RWPE2 (cell line): ENCODE results near the gene FAM161A.
A peak's percentile ranks its signal among the peaks of the same experiment; 100 is the strongest.
"Not testable (repeated sequence)": the region's sequence is repeated elsewhere in the genome, so short reads cannot be mapped to it uniquely, and the experiment has no call there.

ENCODE experiments used
- ATAC-seq: fragments of 200-7000 bp; cut with Tn5 transposase; 3 replicates; pipeline ENCODE4 v1.9.1; 2021; ENCODE audit warnings: low read depth
- DNase-seq: peaks from one replicate; pipeline ENCODE4 v3.0.0-alpha.2; 2020; ENCODE audit warnings: low spot score
- H3K27ac ChIP-seq: fragments of 450-650 bp; 2 replicates; pipeline ENCODE4 v1.5.1; 2017; ENCODE audit warnings: mild to moderate bottlenecking; ENCODE audit not compliant: poor library complexity, severe bottlenecking
- H3K27me3 ChIP-seq: fragments of 250-450 bp; sonication (Bioruptor Pico); 2 replicates; pipeline ENCODE4 v1.5.1; 2021; ENCODE audit warnings: mild to moderate bottlenecking, moderate library complexity; ENCODE audit not compliant: insufficient read depth, poor library complexity, severe bottlenecking
- H3K36me3 ChIP-seq: fragments of 250-450 bp; sonication (Bioruptor Pico); 2 replicates; pipeline ENCODE4 v1.5.1; 2020; ENCODE audit warnings: low read depth, mild to moderate bottlenecking, moderate library complexity
- H3K4me1 ChIP-seq: fragments of 250-450 bp; sonication (Bioruptor Pico); 2 replicates; pipeline ENCODE4 v1.5.1; 2021; ENCODE audit warnings: mild to moderate bottlenecking, moderate library complexity; ENCODE audit not compliant: insufficient read depth, poor library complexity, severe bottlenecking
- H3K4me3 ChIP-seq: fragments of 250-450 bp; sonication (Bioruptor Pico); 2 replicates; pipeline ENCODE4 v1.5.1; 2021; ENCODE audit warnings: mild to moderate bottlenecking, moderate library complexity; ENCODE audit not compliant: severe bottlenecking
- H3K9me3 ChIP-seq: fragments of 250-450 bp; sonication (Bioruptor Pico); 2 replicates; pipeline ENCODE4 v1.5.1; 2021; ENCODE audit warnings: mild to moderate bottlenecking, moderate library complexity; ENCODE audit not compliant: severe bottlenecking
- TF ChIP-seq, protein P1 (sequence below): fragments of 450-650 bp; IDR thresholded peaks from one replicate; pipeline ENCODE4 v1.5.1; 2017; ENCODE audit warnings: mild to moderate bottlenecking, moderate library complexity; ENCODE audit not compliant: poor library complexity, severe bottlenecking

The FAM161A gene

DNA sequence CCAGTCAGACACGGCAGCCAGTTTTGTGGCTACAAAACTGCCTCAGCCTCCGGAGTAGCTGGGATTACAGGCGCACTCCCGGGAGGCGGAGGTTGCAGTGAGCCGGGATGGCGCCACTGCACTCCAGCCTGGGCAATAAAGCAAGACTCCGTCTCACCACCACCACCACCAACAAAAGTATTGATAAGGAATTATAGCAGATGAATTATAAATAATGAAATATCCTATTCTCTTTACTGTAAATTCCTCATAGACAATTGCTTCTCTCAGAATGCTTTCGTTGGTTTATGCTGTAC, 1.4 kb upstream of the FAM161A start:
- Histone ChIP-seq H3K9me3 (no peaks in the 10 kb centered on the region), H3K27me3 (no peaks in the 10 kb centered on the region), H3K4me3 (peak overlapping the region; percentile 65), H3K27ac (peak overlapping the region; percentile 57), H3K36me3 (no peaks in the 10 kb centered on the region), H3K4me1 (no peaks in the 10 kb centered on the region)
- ATAC-seq = peak; percentile 1; the same call in 1 of the 3 replicates
- no peak for DNase-seq
- TF ChIP-seq, protein P1, sequence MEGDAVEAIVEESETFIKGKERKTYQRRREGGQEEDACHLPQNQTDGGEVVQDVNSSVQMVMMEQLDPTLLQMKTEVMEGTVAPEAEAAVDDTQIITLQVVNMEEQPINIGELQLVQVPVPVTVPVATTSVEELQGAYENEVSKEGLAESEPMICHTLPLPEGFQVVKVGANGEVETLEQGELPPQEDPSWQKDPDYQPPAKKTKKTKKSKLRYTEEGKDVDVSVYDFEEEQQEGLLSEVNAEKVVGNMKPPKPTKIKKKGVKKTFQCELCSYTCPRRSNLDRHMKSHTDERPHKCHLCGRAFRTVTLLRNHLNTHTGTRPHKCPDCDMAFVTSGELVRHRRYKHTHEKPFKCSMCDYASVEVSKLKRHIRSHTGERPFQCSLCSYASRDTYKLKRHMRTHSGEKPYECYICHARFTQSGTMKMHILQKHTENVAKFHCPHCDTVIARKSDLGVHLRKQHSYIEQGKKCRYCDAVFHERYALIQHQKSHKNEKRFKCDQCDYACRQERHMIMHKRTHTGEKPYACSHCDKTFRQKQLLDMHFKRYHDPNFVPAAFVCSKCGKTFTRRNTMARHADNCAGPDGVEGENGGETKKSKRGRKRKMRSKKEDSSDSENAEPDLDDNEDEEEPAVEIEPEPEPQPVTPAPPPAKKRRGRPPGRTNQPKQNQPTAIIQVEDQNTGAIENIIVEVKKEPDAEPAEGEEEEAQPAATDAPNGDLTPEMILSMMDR = no peak

DNA sequence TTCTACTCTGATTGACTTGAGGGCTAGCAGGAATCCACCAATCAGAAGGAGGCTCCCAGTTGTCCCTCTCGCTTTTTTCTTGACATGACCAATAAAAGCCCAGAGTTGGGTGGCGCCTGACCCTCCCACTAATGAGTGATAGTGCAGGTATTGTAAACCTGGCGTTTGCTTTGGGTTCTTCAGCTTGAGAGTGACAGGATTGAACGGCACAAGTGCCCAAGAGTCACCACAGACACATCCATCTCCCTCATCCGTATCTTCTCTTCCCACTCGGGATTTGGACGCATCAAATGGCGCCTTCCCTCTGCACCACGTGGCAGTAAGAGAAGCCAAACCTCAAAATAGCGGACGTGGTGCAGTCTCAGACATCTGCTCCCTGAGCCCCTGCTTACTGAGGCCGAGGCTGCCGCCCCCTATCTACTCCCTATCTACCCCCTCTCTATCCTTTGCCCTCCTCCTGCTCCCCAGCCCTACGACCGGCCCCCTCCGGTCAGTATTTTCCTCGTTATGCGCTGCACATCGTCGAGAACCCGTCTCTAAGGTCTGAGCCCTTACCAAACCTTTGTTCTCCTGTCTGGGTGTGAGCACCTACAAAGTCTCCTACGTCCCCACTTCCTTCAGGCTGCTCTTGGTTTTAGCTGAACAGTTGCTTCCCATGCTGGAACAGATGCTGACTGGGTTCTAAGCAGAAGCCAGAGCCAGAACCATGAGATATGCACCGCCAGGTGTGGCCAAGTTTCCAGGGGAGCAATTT, 881 bp upstream of the FAM161A start:
- Histone ChIP-seq H3K27ac (peak overlapping the region; percentile 57), H3K4me1 (no peaks in the 10 kb centered on the region), H3K27me3 (no peaks in the 10 kb centered on the region), H3K36me3 (no peaks in the 10 kb centered on the region), H3K9me3 (no peaks in the 10 kb centered on the region), H3K4me3 (peak overlapping the region; percentile 65)
- TF ChIP-seq, protein P1 = no peak
- ATAC-seq = peak; percentile 88
- DNase-seq = peak; percentile 92

DNA sequence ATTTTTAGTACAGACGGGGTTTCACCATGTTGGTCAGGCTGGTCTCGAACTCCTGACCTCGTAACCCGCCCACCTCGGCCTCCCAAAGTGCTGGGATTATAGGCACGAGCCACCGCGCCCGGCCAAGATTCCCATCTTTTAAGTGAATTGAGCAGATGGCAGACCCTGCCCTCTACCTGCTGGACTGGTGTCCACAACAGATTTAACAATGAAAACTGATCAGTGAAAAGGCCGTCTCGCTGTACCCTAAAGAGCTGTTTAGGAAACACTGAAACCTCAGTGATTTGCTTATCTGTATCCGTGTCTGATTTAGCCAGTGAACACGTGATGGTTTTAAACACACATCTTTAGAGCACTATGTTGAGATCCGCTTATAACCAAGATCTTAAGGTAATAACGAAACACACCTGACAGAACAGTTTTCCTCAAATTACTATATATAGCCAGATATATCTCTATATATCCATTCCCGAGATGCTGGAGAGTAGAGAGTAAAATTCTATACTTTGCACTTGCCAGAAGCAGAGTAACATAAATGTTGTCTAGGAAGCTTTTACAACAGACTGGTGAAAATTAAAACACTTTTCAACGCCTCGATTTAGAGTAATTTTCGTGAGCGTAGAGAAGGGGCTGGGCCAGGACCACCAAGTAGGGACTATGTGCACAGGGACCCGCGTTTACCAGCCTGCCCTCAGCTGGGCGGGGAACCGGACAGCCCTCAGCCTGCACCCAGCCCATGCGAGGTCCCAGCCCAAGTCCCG, 594 bp downstream of the FAM161A start:
- TF ChIP-seq, protein P1 = no peak
- Histone ChIP-seq H3K36me3 (no peaks in the 10 kb centered on the region), H3K4me1 (no peaks in the 10 kb centered on the region), H3K9me3 (no peaks in the 10 kb centered on the region), H3K4me3 (peak overlapping the region; percentile 65), H3K27ac (peak overlapping the region; percentile 57), H3K27me3 (no peaks in the 10 kb centered on the region)
- DNase-seq (no peak), ATAC-seq (peak; percentile 79)

DNA sequence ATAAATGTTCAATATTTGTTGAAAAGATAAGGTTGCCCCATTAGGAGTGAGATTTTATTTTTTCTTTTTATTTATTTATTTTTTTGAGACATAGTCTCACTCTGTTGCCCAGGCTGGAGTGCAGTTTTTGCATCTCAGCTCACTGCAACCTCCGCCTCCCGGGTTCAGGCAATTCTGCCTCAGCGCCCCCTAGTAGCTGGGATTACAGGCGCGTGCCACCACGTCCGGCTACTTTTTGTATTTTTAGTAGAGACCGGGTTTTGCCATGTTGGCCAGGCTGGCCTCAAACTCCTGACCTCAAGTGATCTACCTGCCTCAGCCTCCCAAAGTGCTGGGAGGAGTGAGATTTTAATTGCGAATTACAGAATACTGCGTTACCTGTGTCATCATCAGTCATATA, 2.6 kb downstream of the FAM161A start:
- H3K36me3 ChIP-seq, H3K27ac ChIP-seq, DNase-seq, H3K4me1 ChIP-seq, H3K9me3 ChIP-seq, H3K4me3 ChIP-seq, ATAC-seq, H3K27me3 ChIP-seq: not testable (repeated sequence)

DNA sequence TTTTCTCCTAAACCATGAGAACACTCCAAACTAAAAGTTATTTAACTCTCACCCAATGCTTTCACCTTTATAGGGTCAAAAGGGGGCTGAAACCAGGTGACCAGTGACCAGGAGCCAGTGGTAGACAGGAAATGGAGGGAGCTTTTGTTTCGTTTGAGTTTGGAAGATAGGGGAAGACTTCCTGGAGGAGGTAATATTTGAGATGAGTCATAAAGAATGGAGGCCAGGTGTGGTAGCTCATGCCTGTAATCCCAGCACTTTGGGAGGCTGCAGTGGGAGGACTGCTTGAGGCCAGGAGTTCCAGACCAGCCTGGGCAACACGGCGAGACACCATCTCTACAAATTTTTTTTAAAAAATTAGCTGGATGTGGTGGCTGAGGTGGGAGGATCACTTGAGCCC, 8.5 kb downstream of the FAM161A start:
- H3K27ac ChIP-seq = no peak overlapping the region
- TF ChIP-seq, protein P1 = no peak
- ATAC-seq = no peak
- peaks cover 6% of the 10 kb centered on the region; the same call in 1 of the 2 replicates for H3K36me3 ChIP-seq
- no peak for DNase-seq
- no peaks in the 10 kb centered on the region for H3K4me1 ChIP-seq
- no peak overlapping the region for H3K4me3 ChIP-seq
- no peaks in the 10 kb centered on the region for H3K27me3 ChIP-seq
- no peaks in the 10 kb centered on the region for H3K9me3 ChIP-seq
